ENCODE measurements around the gene RBP3. TPM values are rescaled to one million over a fixed set of nuclear protein-coding genes. Genes with fewer than 3 reads are reported as not detected.

RBP3 gene
- total RNA-seq, 1 experiment from 2014 or later = not detected

- TF ChIP-seq ZBTB33 (IDR thresholded peaks at IDR 0.05; ENCODE audit: extremely low read depth, insufficient replicate concordance, low read length) (no peak), ELF1 (IDR thresholded peaks at IDR 0.05; ENCODE audit: borderline replicate concordance, low read depth) (no peak)
- Histone ChIP-seq H3K9me3 (ENCODE audit: control insufficient read depth in 1 of 2, insufficient read depth in 1 of 2, low read depth in 1 of 2, low read length in 2 of 2) (no peaks in the 10 kb centered on the region), H3K4me1 (ENCODE audit: control insufficient read depth in 1 of 2, insufficient read depth in 2 of 2, low read length in 2 of 2) (no peaks in the 10 kb centered on the region), H3K27ac (ENCODE audit: low read depth, low read length) (no peak overlapping the region), H3K27me3 (ENCODE audit: insufficient read depth, low read length) (no peaks in the 10 kb centered on the region), H3K4me2 (ENCODE audit: low read length) (no peak overlapping the region), H3K36me3 (ENCODE audit: control insufficient read depth in 1 of 2, insufficient read depth in 2 of 2, low read length in 2 of 2) (no peaks in the 10 kb centered on the region), H3K9ac (ENCODE audit: low read length) (no peak overlapping the region), H4K20me1 (ENCODE audit: insufficient read depth) (no peaks in the 10 kb centered on the region), H2AFZ (ENCODE audit: low read depth, low read length, poor library complexity, severe bottlenecking) (no peak overlapping the region), H3K9me2 (ENCODE audit: insufficient read depth) (no peaks in the 10 kb centered on the region), H3K79me2 (ENCODE audit: insufficient read depth, low read length) (no peaks in the 10 kb centered on the region), H3K4me3 (replicated peaks in 1 of 2; ENCODE audit: low read depth in 1 of 2, low read length in 2 of 2) (no peak overlapping the region)
- ATAC-seq = no peak
- no TSS peak for BruUV-seq (replicated peaks)
- intact Hi-C loops (cut with micrococcal nuclease) = no loop called here
- ChIA-PET POLR2A (no interaction called here), RAD21 (ENCODE audit: low non-redundant PET in 1 of 2, low total read pairs in 2 of 2, uncharacterized antibody in 2 of 2, unreplicated experiment in 2 of 2) (no interaction called here), CTCF (interaction anchor here (1.9 kb wide), 1 partner anchor 10 kb away, joined by 7 read pairs; no protein-coding TSS in a partner anchor)
- no peak for DNase-seq (ENCODE audit: low read depth, low spot score)
Observed at GRCh38 chr10:47350671-47351640, 2.8 kb downstream of the RBP3 start.
